ENCODE data around the gene HECTD4. TPM values are rescaled to one million over a fixed set of nuclear protein-coding genes. Genes with fewer than 3 reads are reported as not detected.

HECTD4 gene
- total and polyA plus RNA-seq, 11 donors = 6.3 to 30.7 (median 23.1) TPM

GRCh38 chr12:112325622-112326207, 56.5 kb downstream of the HECTD4 start:
- WGBS, 4 donors = 74 to 82% (median 78%) methylated on average over 7 of the region's 7 CpGs
- Histone ChIP-seq H3K9me3 (no peaks in the 10 kb centered on the region), H3K4me1 (peaks cover 0 to 26% (median 8%) of the 10 kb centered on the region in 12 donors), H3K4me3 (no peak overlapping the region), H3K36me3 (no peaks in the 10 kb centered on the region), H3K27ac (no peak overlapping the region), H3K27me3 (no peaks in the 10 kb centered on the region)
- TF ChIP-seq, protein P1, sequence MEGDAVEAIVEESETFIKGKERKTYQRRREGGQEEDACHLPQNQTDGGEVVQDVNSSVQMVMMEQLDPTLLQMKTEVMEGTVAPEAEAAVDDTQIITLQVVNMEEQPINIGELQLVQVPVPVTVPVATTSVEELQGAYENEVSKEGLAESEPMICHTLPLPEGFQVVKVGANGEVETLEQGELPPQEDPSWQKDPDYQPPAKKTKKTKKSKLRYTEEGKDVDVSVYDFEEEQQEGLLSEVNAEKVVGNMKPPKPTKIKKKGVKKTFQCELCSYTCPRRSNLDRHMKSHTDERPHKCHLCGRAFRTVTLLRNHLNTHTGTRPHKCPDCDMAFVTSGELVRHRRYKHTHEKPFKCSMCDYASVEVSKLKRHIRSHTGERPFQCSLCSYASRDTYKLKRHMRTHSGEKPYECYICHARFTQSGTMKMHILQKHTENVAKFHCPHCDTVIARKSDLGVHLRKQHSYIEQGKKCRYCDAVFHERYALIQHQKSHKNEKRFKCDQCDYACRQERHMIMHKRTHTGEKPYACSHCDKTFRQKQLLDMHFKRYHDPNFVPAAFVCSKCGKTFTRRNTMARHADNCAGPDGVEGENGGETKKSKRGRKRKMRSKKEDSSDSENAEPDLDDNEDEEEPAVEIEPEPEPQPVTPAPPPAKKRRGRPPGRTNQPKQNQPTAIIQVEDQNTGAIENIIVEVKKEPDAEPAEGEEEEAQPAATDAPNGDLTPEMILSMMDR (IDR thresholded peaks at IDR 0.05) = no peak
- no peak for TF ChIP-seq POLR2A (IDR thresholded peaks at IDR 0.05)
- ATAC-seq = no peak
- intact Hi-C loops (cut with DNase I) = loop anchor here in 1 of 10 donors (5.0 kb wide), 1 partner anchor 37 kb away; no protein-coding TSS in a partner anchor
- DNase-seq = no peak

- peaks cover 0 to 26% (median 8%) of the 10 kb centered on the region in 12 donors for H3K4me1 ChIP-seq
- H3K36me3 ChIP-seq = no peaks in the 10 kb centered on the region
- no peaks in the 10 kb centered on the region for H3K27me3 ChIP-seq
- TF ChIP-seq, protein P1 (IDR thresholded peaks at IDR 0.05) = no peak
- TF ChIP-seq POLR2A (IDR thresholded peaks at IDR 0.05) = no peak
- DNase-seq = no peak
- no peak overlapping the region for H3K4me3 ChIP-seq
- no peak overlapping the region for H3K27ac ChIP-seq
- no peaks in the 10 kb centered on the region for H3K9me3 ChIP-seq
- ATAC-seq = no peak
- intact Hi-C loops (cut with DNase I) = loop anchor here in 1 of 10 donors (5.0 kb wide), 1 partner anchor 37 kb away; no protein-coding TSS in a partner anchor
- 89 to 98% (median 95%) methylated on average over 1 of the region's 1 CpG for WGBS, 4 donors
Observed at GRCh38 chr12:112325157-112325556, 57.1 kb downstream of the HECTD4 start.

- DNase-seq (no peak), ATAC-seq (no peak)
- peaks cover 0 to 15% (median 6%) of the 10 kb centered on the region in 9 donors for H3K36me3 ChIP-seq
- H3K4me1 ChIP-seq = peaks cover 0 to 27% (median 11%) of the 10 kb centered on the region in 12 donors
- intact Hi-C loops (cut with DNase I) = no loop called here
- no peak overlapping the region for H3K27ac ChIP-seq
- no peak overlapping the region for H3K4me3 ChIP-seq
- no peaks in the 10 kb centered on the region for H3K27me3 ChIP-seq
- no peaks in the 10 kb centered on the region for H3K9me3 ChIP-seq
- 80 to 87% (median 83%) methylated on average over 4 of the region's 4 CpGs for WGBS, 4 donors
- no peak for TF ChIP-seq POLR2A (IDR thresholded peaks at IDR 0.05)
- TF ChIP-seq, protein P1 (IDR thresholded peaks at IDR 0.05) = no peak
Observed at GRCh38 chr12:112322882-112323547, 59.2 kb downstream of the HECTD4 start.

DNA sequence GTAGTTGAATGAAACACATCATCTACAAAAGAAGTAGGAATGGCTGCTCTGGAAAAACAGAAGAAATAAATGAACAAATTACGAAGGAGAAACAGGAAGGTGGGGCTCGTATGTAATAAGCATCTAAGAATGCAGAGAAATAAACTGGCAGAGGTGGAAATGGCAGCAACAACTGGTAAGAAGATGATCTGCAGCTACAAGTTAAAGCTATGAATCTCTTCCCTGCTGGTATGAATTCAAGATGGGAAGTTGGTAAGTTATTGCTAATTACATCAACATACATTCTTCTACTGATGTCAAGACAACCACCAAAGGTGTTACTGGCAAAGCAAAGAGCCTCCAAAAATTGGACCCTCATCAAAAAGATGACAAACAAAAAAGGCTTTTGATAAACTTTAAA, 59.8 kb downstream of the HECTD4 start:
- Histone ChIP-seq H3K27me3 (no peaks in the 10 kb centered on the region), H3K4me3 (no peak overlapping the region), H3K9me3 (no peaks in the 10 kb centered on the region), H3K27ac (no peak overlapping the region), H3K4me1 (peaks cover 0 to 27% (median 11%) of the 10 kb centered on the region in 12 donors), H3K36me3 (peaks cover 0 to 18% (median 6%) of the 10 kb centered on the region in 9 donors)
- no peak for ATAC-seq
- WGBS, 4 donors = 70 to 82% (median 76%) methylated on average over 2 of the region's 2 CpGs
- no peak for DNase-seq
- intact Hi-C loops (cut with DNase I) = no loop called here
- TF ChIP-seq, protein P1 (IDR thresholded peaks at IDR 0.05) = no peak
- TF ChIP-seq POLR2A (IDR thresholded peaks at IDR 0.05) = no peak
